Nephron (organoid): Measurements from ENCODE around the gene SLC44A3.

Experiments used
- H3K27ac Mint-ChIP-seq, 3 experiments: 2 replicates each; pipeline ENCODE4 v1.8.0; 2020; ENCODE audit warnings: mixed read lengths in 3 of 3, mild to moderate bottlenecking in 2 of 3, moderate library complexity in 1 of 3
- H3K27me3 Mint-ChIP-seq: 2 replicates; pipeline ENCODE4 v1.8.0; 2021; ENCODE audit warnings: low read depth, mild to moderate bottlenecking, moderate library complexity, mixed read lengths
- H3K36me3 Mint-ChIP-seq: 2 replicates; pipeline ENCODE4 v1.8.0; 2020; ENCODE audit warnings: low read depth, mixed read lengths
- H3K4me1 Mint-ChIP-seq: 2 replicates; pipeline ENCODE4 v1.8.0; 2020; ENCODE audit warnings: mixed read lengths
- H3K4me3 Mint-ChIP-seq, 3 experiments: 2 replicates each; pipeline ENCODE4 v1.8.0; 2020; ENCODE audit warnings: mild to moderate bottlenecking in 3 of 3, mixed read lengths in 3 of 3, moderate library complexity in 2 of 3
- H3K9me3 Mint-ChIP-seq: 2 replicates; pipeline ENCODE4 v1.8.0; 2020; ENCODE audit warnings: mixed read lengths
- CTCF ChIP-seq, 3 experiments: fragments of 200-600 bp; sonication (generic); IDR thresholded peaks; one replicate each; pipeline ENCODE4 v1.5.0; 2021; ENCODE audit warnings: antibody characterized with exemption in 3 of 3; ENCODE audit not compliant: unreplicated experiment in 3 of 3

SLC44A3 gene

GRCh38 chr1:94922761-94923331 is 102.7 kb downstream of the SLC44A3 start:
- no peak for TF ChIP-seq CTCF (IDR thresholded peaks at IDR 0.05; ENCODE audit: unreplicated experiment in 3 of 3)
- H3K27ac Mint-ChIP-seq = peak overlapping the region; percentile 20 to 100 (median 100)
- peaks cover 65% of the 10 kb centered on the region for H3K4me1 Mint-ChIP-seq
- H3K9me3 Mint-ChIP-seq = no peaks in the 10 kb centered on the region
- H3K4me3 Mint-ChIP-seq = peak overlapping the region; percentile 98 to 100 (median 99)
- H3K36me3 Mint-ChIP-seq = peaks cover 39% of the 10 kb centered on the region
- no peaks in the 10 kb centered on the region for H3K27me3 Mint-ChIP-seq

- peak overlapping the region; percentile 98 to 100 (median 99) for H3K4me3 Mint-ChIP-seq
- H3K27me3 Mint-ChIP-seq = no peaks in the 10 kb centered on the region
- H3K9me3 Mint-ChIP-seq = no peaks in the 10 kb centered on the region
- peaks cover 68% of the 10 kb centered on the region for H3K4me1 Mint-ChIP-seq
- H3K27ac Mint-ChIP-seq = peak overlapping the region; percentile 100
- no peak for TF ChIP-seq CTCF (IDR thresholded peaks at IDR 0.05; ENCODE audit: unreplicated experiment in 3 of 3)
- H3K36me3 Mint-ChIP-seq = peaks cover 29% of the 10 kb centered on the region
Observed at GRCh38 chr1:94925004-94925403, 104.8 kb downstream of the SLC44A3 start.

- Mint-ChIP-seq H3K27me3 (no peaks in the 10 kb centered on the region), H3K36me3 (peaks cover 23% of the 10 kb centered on the region), H3K9me3 (no peaks in the 10 kb centered on the region), H3K4me1 (peaks cover 68% of the 10 kb centered on the region), H3K4me3 (peak overlapping the region; percentile 98 to 100 (median 99)), H3K27ac (peak overlapping the region; percentile 100)
- TF ChIP-seq CTCF (IDR thresholded peaks at IDR 0.05; ENCODE audit: unreplicated experiment in 3 of 3) = no peak
Observed at GRCh38 chr1:94925561-94926125, 105.5 kb downstream of the SLC44A3 start.

GRCh38 chr1:94926126-94926914 is 106.2 kb downstream of the SLC44A3 start:
- H3K27me3 Mint-ChIP-seq = no peaks in the 10 kb centered on the region
- H3K4me3 Mint-ChIP-seq = peak overlapping the region; percentile 98 to 100 (median 99)
- H3K9me3 Mint-ChIP-seq = no peaks in the 10 kb centered on the region
- H3K27ac Mint-ChIP-seq = peak overlapping the region; percentile 100
- peaks cover 16% of the 10 kb centered on the region for H3K36me3 Mint-ChIP-seq
- peaks cover 66% of the 10 kb centered on the region for H3K4me1 Mint-ChIP-seq
- TF ChIP-seq CTCF (IDR thresholded peaks at IDR 0.05; ENCODE audit: unreplicated experiment in 3 of 3) = peak; percentile 37 to 62 (median 39)

GRCh38 chr1:94926915-94927404 is 106.8 kb downstream of the SLC44A3 start, which contains the start of gene CNN3:
Gene CNN3, minus strand, starts transcription at chr1:94927110. Its CDS starts 216 bp downstream, at chr1:94926894.
- Mint-ChIP-seq H3K9me3 (no peaks in the 10 kb centered on the region), H3K27me3 (no peaks in the 10 kb centered on the region)
- TF ChIP-seq CTCF (IDR thresholded peaks at IDR 0.05; ENCODE audit: unreplicated experiment in 3 of 3) = no peak

More at GRCh38 chr1:94926915-94927404, 106.8 kb downstream of the SLC44A3 start, which contains the start of gene CNN3:
- Mint-ChIP-seq H3K27ac (peak within 1 kb of the TSS; percentile 100), H3K4me1 (peaks cover 60% of the 10 kb centered on the region), H3K4me3 (peak within 1 kb of the TSS; percentile 98 to 100 (median 99)), H3K36me3 (peaks cover 10% of the 10 kb centered on the region)
